NCI-H1436 treated with DMSO at 0.1 percent for 48 hours (cell line): Measurements from ENCODE around the gene AGRN.
"Not testable (repeated sequence)": the region's sequence is repeated elsewhere in the genome, so short reads cannot be mapped to it uniquely, and the experiment has no call there.

Experiments
- DNase-seq: peaks from one replicate; lab custom pipeline; 2025; lab: John Stamatoyannopoulos, UW

Gene AGRN

GRCh38 chr1:1067284-1067859 is 47.5 kb downstream of the AGRN start:
- no peak for DNase-seq

- no peak for DNase-seq
These were observed 48.1 kb downstream of the AGRN start for GRCh38 chr1:1067860-1068516.

DNA sequence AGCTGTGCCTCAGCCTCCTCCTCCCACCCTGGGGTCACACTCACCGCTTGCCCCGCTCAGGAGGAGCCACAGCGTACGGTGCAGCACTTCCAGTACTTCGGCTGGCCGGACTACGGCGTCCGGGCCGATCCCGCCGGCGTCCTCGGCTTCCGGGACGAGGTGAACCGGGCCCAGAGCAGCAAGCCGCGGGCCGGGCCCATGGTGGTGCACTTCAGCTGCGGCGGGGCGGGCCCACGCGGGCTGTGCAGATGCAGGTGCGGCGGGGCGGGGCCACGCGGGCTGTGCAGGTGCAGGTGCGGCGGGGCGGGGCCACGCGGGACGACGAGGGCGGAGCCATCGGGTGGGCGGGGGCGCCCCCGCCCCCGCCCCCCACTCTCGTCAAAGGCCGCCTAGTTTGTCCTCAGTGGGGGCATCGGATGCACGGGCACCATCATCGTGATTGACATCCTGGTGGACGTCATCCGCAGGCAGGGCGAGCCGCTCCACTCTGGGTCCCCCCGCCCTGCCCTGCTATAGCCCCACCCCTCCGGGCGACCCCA is 48.7 kb downstream of the AGRN start:
- DNase-seq = no peak

DNA sequence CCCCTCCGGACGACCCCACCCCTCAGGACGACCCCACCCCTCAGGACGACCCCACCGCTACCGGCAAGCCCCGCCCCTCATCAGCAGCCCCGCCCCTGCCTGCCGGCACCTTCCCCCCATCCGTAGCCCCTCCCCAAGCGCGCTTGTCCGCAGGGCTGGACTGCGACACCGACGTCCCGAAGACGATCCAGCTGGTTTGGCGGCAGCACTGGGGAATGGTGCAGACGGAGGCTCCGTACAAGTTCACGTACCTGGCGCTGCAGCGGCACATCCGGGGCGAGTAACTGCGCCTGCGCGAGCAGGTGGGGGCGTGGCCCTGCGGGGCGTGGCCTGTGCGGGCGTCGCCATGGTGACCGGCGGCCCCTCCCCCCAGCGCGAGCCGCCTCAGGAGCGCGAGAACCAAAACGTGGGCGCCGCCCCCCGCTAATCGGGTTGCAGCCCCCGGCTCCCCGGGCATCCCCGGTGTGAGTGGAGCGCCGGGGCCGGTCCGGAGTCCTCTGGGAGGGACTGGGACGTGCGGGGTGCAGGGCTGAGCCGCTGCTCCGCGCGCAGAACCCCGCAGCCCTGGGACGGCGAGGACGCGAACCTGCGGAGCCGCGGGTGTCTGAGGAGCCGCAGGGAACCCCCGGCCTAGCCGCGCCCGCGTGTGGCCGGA is 49.3 kb downstream of the AGRN start:
- no peak for DNase-seq

DNA sequence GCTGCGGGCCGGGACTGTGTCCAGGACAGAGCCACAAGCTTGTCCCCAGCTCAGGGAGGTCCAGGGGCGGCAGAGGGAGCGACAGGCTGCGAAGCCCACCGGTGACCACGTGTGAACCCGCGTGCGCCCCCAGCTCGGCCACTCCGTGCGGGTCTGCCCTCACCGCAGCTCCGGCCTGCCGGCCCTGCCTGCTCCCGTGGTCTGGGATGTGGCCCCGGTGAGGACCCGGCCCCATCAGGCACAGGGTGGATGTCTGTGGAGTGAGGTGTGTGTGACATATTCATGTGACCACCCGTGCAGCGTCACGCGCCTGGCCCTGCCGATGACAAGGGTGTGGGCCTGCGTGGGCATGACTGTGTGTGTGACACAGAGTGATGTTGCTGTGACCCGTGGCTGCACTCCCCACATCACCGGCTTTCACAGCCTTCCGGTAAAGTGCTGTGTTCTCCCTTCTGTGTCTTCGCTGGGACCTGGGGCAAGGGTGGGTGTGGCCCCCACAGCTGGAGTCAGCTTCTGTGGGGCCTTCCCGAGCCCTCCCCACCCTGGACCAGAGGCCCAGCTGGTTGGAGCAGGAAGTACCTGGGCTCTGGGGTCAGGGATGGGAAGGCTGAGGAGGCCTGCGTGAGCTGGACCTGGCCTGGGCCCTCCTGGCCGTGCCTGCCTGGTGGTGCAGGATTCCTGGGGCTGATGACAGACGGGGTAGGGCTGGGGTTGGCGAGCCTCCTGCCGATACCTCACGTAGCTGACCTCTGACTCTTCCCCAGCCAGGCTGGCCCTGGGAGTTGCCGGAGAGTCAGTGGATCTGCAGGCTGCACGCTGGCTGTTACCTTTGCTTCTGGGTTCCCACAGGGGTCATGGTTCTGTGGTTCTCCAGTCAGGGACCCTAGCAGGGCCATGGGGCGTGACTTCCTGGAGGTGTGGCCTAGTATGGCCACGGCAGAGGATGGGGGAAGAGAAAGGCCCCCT is 50.1 kb downstream of the AGRN start:
- DNase-seq = no peak

- DNase-seq = no peak
These were observed 51.8 kb downstream of the AGRN start for GRCh38 chr1:1071486-1072298.

DNA sequence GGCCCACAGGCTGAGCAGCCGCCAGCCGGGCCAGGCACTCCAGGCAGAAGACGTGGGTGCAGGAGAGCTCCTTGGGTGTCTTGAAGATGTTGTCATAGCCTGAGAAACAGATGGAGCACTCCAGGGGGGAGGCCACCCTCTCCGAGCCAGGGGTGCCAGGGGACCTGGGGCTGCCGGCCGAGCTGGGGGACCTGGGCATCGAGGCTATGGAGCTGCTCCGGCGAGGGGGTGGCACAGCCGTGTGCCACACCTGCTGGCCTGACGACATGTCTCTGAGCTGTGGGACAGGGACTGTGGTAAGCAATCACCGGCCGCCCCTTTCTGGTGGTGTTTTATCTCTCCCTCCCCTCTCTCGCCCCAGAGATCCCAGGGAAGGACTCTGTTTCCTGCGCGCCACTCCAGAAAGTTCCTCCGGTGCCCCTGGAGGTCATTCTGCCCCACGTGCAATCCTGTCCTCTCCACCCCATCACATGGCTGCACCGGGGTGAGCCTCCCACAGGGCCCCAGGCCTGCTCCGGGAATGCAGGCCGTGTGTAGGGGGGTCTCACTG is 52.5 kb downstream of the AGRN start:
- DNase-seq = no peak

GRCh38 chr1:1072849-1073742 is 53.2 kb downstream of the AGRN start:
- DNase-seq = no peak

DNA sequence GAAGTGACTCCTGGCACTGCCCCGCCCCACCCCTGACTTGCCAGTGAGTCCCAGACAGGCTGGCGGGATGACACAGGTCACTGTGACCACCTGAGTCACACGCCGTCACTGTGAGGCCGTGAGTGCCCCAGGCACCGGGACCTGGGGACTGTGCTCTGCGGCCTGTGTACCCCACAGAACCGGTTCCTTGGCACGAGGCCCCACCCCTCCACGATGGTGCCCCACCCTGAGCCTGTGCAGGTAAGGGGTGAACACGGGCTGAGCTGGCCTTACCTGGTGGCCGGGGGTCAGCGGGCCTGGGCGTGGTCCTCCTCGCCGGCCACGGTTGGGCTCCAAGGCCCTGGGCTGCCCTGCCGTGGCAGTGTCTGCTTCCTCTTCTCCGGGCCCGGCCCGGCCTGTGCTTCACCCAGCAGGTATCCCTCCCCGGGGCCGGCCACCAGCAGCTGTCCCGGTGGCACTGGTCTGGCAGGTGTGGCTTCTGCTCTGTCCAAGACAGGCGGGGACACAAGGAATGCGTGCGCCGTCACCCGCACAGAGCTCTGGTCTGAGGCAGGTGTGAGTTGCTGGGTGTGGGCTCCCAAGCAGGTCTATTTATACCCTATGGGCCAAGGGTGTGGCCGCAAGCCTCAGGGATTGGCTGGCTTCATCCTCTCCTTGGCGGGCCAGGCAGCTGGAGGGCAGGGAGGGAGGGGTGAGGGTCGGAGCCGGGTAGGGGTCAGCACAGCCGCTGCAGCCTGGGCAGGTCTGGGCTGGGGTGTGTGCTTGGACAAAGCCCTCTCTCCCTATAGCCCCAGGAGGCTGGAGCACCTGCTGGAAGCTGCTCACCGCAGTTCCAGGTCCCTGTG is 54.0 kb downstream of the AGRN start, which contains the start of gene RNF223:
Gene RNF223, minus strand, starts transcription at position 564 of the 845 bp plus-strand sequence. CDS start 1,740 bp downstream, outside the sequence.
- DNase-seq = no peak

DNA sequence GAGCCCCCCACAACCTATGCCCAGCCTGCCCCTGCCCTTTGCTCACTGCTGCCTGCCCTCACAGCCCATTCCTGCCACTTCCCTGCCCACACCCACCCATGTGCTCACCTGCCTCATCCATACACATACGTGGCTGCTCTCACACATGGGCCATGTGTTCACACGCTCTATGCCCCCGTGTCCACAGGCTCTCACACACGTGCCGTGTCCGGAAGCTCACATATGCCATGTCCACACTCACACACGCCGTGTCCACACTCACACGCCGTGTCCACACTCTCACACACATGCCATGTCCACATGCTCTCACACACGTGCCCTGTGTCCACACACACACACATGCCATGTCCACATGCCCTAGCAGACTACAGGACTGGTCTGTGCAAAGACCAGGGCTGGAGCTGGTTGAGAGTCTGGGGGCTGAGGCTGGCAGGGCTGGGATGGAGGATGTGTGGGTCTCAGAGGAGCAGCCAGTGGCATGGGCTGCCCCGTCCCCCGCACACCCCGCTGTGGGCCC is 54.8 kb downstream of the AGRN start:
- no peak for DNase-seq

DNA sequence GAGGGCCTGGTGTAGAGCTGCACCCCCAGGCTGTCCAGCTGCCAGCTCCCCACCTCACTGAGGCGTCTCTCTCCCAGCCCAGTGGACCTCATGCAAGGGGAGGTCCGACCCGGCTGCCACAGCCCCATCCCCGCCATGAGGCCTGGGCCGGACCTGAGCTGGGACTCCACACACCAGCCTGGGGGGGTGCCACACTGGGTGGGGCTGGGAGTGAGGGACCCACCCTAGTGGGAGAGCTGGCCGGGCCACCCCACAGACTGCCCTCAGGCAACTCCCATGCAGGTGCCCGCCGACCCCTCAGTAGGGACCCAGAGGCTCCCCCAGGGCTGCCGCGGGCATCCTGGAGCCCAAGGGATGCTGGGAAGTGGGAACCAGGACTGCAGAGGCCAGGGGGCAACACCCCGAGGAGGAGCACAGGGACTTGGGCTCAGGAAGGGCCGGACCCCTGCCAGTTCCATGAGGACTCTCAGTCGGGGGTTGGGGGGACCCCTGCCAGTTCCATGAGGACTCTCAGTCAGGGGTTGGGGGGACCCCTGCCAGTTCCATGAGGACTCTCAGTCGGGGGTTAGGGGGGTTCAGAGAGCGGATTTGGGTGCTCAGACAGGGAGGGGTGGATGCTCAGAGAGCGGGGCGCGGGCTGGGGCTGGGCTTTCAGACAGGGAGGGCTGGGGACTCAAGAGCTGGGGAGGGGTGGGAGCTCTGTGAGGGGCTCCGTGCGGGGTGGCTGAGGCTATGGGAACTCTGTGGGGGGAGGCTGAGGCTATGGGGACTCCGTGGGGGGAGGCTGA is 55.4 kb downstream of the AGRN start:
- no peak for DNase-seq

- not testable (repeated sequence) for DNase-seq
These were observed 57.5 kb downstream of the AGRN start for GRCh38 chr1:1077396-1077795.

DNA sequence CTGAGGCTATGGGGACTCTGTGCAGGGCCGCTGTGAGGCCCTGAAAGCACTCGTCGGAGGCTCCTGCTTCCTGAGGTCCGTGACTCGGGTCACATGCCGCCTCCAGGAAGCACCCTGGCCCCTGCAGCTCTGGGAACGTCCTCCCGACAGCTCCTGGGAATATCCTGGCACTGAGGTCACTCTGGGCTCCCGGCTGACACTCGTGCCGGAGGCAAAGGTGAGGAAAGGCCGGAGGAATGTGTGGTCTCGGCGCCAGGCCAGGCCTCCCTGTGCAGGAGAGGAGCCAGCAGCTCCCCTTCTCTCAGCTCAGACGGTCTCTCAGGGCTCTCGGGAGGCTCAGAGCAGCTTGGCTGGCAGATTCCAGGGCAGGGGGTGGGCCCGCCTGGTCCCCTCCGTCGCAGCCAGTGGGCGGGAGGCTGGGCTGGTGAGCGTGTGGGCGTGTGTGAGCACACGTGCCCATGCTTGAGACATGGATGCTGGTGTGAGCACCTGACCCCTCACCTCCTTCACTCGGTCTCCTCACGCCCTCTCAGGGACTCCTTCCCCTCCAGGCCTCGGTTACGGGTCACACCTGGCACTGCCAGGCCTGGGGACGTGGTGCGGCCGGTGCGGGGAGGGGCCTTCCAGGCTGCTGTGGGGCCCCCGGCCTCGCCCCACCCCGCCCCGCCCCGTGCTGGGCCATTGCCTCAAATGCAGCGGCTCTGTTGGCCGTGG is 59.6 kb downstream of the AGRN start:
- no peak for DNase-seq

- no peak for DNase-seq
These were observed 60.3 kb downstream of the AGRN start for GRCh38 chr1:1080122-1080757.

GRCh38 chr1:1080951-1081310 is 61.0 kb downstream of the AGRN start:
- no peak for DNase-seq
